Upper lobe of left lung (tissue), 6 donors: ENCODE data around the gene LRP1B. TPM values are rescaled to one million over a fixed set of nuclear protein-coding genes. Genes with fewer than 3 reads are reported as not detected.

Experiments
- ATAC-seq, 2 donors: fragments of 200-7000 bp; cut with Tn5 transposase; one replicate each; pipeline ENCODE4 v1.9.1; 2022; ENCODE audit warnings: mild to moderate bottlenecking in 2 of 2, moderate library complexity in 2 of 2; ENCODE audit not compliant: low FRiP score in 2 of 2
- DNase-seq, 2 donors: peaks; one replicate each; pipeline ENCODE4 v3.0.0-alpha.2; 2019 to 2020
- H3K27ac ChIP-seq, 4 donors: fragments of 200-600 bp; sonication (generic); one replicate each; pipeline ENCODE4 v1.5.1; 2016 to 2019
- H3K27me3 ChIP-seq, 4 donors: fragments of 200-600 bp; sonication (generic); one replicate each; pipeline ENCODE4 v1.5.1; 2017 to 2019
- H3K36me3 ChIP-seq, 4 donors: fragments of 200-600 bp; sonication (generic); one replicate each; pipeline ENCODE4 v1.5.1; 2016 to 2019
- H3K4me1 ChIP-seq, 4 donors: fragments of 200-600 bp; sonication (generic); one replicate each; pipeline ENCODE4 v1.5.1; 2018 to 2019
- H3K4me3 ChIP-seq, 4 donors: fragments of 200-600 bp; sonication (generic); one replicate each; pipeline ENCODE4 v1.5.1; 2017 to 2019; ENCODE audit warnings: mild to moderate bottlenecking in 2 of 4, moderate library complexity in 1 of 4
- H3K9me3 ChIP-seq, 4 donors: fragments of 200-600 bp; sonication (generic); one replicate each; pipeline ENCODE4 v1.5.1; 2018 to 2019
- CTCF ChIP-seq, 6 experiments: fragments of 450-650 bp in 4 of 6; fragments of 200-600 bp in 2 of 6; sonication (generic) in 2 of 6; IDR thresholded peaks; one replicate each; pipeline ENCODE4 v1.5.1; 2016 to 2019; ENCODE audit warnings: antibody characterized with exemption in 6 of 6
- EP300 ChIP-seq, 4 donors: sonication (generic); formaldehyde crosslinking; IDR thresholded peaks; one replicate each; pipeline ENCODE4 v1.5.1; 2017; ENCODE audit warnings: antibody characterized with exemption in 4 of 4, control low read depth in 2 of 4
- POLR2A ChIP-seq, 4 donors: fragments of 450-650 bp; IDR thresholded peaks; one replicate each; pipeline ENCODE4 v1.5.1; 2016 to 2017; ENCODE audit warnings: antibody characterized with exemption in 4 of 4, mild to moderate bottlenecking in 2 of 4
- POLR2AphosphoS5 ChIP-seq, 2 donors: sonication (generic); formaldehyde crosslinking; IDR thresholded peaks; one replicate each; pipeline ENCODE4 v1.5.1; 2017; ENCODE audit warnings: antibody characterized with exemption in 2 of 2
- WGBS, 2 donors: methylation state at CpG; one replicate each; pipeline ENCODE4 v1.1.5; 2017 to 2018; 5-methylcytosine and 5-hydroxymethylcytosine counted together
- total RNA-seq, 6 donors: library from RNA; depleted of rRNA in 4 of 6; stranded (reverse); fragments of >200 nt in 4 of 6; gene quantifications; one replicate each; pipeline versions ENCODE4 v1.1.0 to v1.2.1, GENCODE V29; 2016 to 2021
- donor health status: DM: no; HTN: no; CAD: no; lungs with moderate emphysema.
- donor health status: DM: no; HTN: yes; CAD: no; lungs with severe emphysema.

LRP1B gene
- total RNA-seq, 6 donors from 2014 or later, result under 0.01 to 0.46 (median 0.11) TPM

GRCh38 chr2:140589273-140589672 is 1541.5 kb downstream of the LRP1B start:
- Histone ChIP-seq H3K9me3 (no peaks in the 10 kb centered on the region), H3K4me3 (no peak overlapping the region), H3K27me3 (no peaks in the 10 kb centered on the region), H3K4me1 (no peaks in the 10 kb centered on the region), H3K36me3 (no peaks in the 10 kb centered on the region), H3K27ac (no peak overlapping the region)
- TF ChIP-seq EP300 (IDR thresholded peaks at IDR 0.05) (no peak), CTCF (IDR thresholded peaks at IDR 0.05) (no peak), POLR2A (IDR thresholded peaks at IDR 0.05) (no peak), POLR2AphosphoS5 (IDR thresholded peaks at IDR 0.05) (no peak)
- no peak for ATAC-seq
- whole genome bisulfite sequencing, 2 donors, result 66 to 88% methylated on average over 1 of the region's 1 CpG
- DNase-seq, result no peak

- 81 to 85% methylated on average over 2 of the region's 2 CpGs for WGBS, 2 donors
- no peaks in the 10 kb centered on the region for H3K27me3 ChIP-seq
- H3K4me1 ChIP-seq, result no peaks in the 10 kb centered on the region
- TF ChIP-seq POLR2A (IDR thresholded peaks at IDR 0.05) (no peak), CTCF (IDR thresholded peaks at IDR 0.05) (peak in 2 of 6 experiments; percentile 12 to 42), EP300 (IDR thresholded peaks at IDR 0.05) (no peak), POLR2AphosphoS5 (IDR thresholded peaks at IDR 0.05) (no peak)
- no peak overlapping the region for H3K4me3 ChIP-seq
- H3K27ac ChIP-seq, result no peak overlapping the region
- no peaks in the 10 kb centered on the region for H3K36me3 ChIP-seq
- DNase-seq, result no peak
- H3K9me3 ChIP-seq, result no peaks in the 10 kb centered on the region
- ATAC-seq, result no peak
These were observed 1544.4 kb downstream of the LRP1B start for GRCh38 chr2:140586379-140586778.

GRCh38 chr2:140585016-140585415 is 1545.8 kb downstream of the LRP1B start:
- no peak for DNase-seq
- WGBS, 2 donors, result 28 to 49% methylated on average over 2 of the region's 2 CpGs
- H3K36me3 ChIP-seq, result no peaks in the 10 kb centered on the region
- H3K4me3 ChIP-seq, result no peak overlapping the region
- H3K27ac ChIP-seq, result no peak overlapping the region
- no peaks in the 10 kb centered on the region for H3K27me3 ChIP-seq
- no peaks in the 10 kb centered on the region for H3K4me1 ChIP-seq
- ATAC-seq, result no peak
- H3K9me3 ChIP-seq, result no peaks in the 10 kb centered on the region
- TF ChIP-seq POLR2A (IDR thresholded peaks at IDR 0.05), result no peak
- no peak for TF ChIP-seq CTCF (IDR thresholded peaks at IDR 0.05)
- TF ChIP-seq EP300 (IDR thresholded peaks at IDR 0.05), result no peak
- TF ChIP-seq POLR2AphosphoS5 (IDR thresholded peaks at IDR 0.05), result no peak

- Histone ChIP-seq H3K27me3 (no peaks in the 10 kb centered on the region), H3K4me3 (no peak overlapping the region), H3K9me3 (no peaks in the 10 kb centered on the region), H3K4me1 (no peaks in the 10 kb centered on the region), H3K36me3 (no peaks in the 10 kb centered on the region), H3K27ac (no peak overlapping the region)
- TF ChIP-seq POLR2AphosphoS5 (IDR thresholded peaks at IDR 0.05) (no peak), CTCF (IDR thresholded peaks at IDR 0.05) (no peak), EP300 (IDR thresholded peaks at IDR 0.05) (no peak), POLR2A (IDR thresholded peaks at IDR 0.05) (no peak)
- ATAC-seq (no peak), DNase-seq (no peak)
These were observed 1546.3 kb downstream of the LRP1B start for GRCh38 chr2:140584471-140584870.

- TF ChIP-seq CTCF (IDR thresholded peaks at IDR 0.05) (no peak), EP300 (IDR thresholded peaks at IDR 0.05) (no peak), POLR2A (IDR thresholded peaks at IDR 0.05) (no peak), POLR2AphosphoS5 (IDR thresholded peaks at IDR 0.05) (no peak)
- WGBS, 2 donors, result 62 to 69% methylated on average over 2 of the region's 2 CpGs
- Histone ChIP-seq H3K4me3 (no peak overlapping the region), H3K4me1 (no peaks in the 10 kb centered on the region), H3K36me3 (no peaks in the 10 kb centered on the region), H3K27ac (no peak overlapping the region), H3K27me3 (no peaks in the 10 kb centered on the region), H3K9me3 (no peaks in the 10 kb centered on the region)
- ATAC-seq, result no peak
- DNase-seq, result no peak
These were observed 1550.2 kb downstream of the LRP1B start for GRCh38 chr2:140580532-140581151.
